IMR-90 (cell line): ENCODE data around the gene RAB20. TPM values are rescaled to one million over a fixed set of nuclear protein-coding genes. Genes with fewer than 3 reads are reported as not detected.

ENCODE experiments used
- polyA plus RNA-seq, 3 experiments: library from polyadenylated mRNA; depleted of rRNA; stranded (reverse); fragments of >200 nt; gene quantifications; 2 replicates each; pipeline ENCODE4 v1.2.3, GENCODE V29; 2012; ENCODE audit warnings: low replicate concordance in 1 of 3
- total RNA-seq: library from RNA; depleted of rRNA; stranded (reverse); fragments of >200 nt; gene quantifications from 2 replicates; pipeline ENCODE4 v1.2.3, GENCODE V29; 2012; rRNA removed

RAB20 gene
- total and polyA plus RNA-seq, 2 of the 4 experiments (the other 2 are of a cell fraction): 3.8 to 5.1 TPM

Other genes with a start within 250 kb of the RAB20 start
- 9.4 and 10.2 TPM in 2 replicates for gene NAXD, start 53.8 kb upstream of the RAB20 start, total RNA-seq
- gene NAXD, start 53.8 kb upstream of the RAB20 start, polyA plus RNA-seq (2012; rRNA removed): 24.4 and 27.2 TPM in 2 replicates
- 71.4 and 76.2 TPM in 2 replicates for gene CARS2, start 144.4 kb upstream of the RAB20 start, total RNA-seq
- 75.1 and 76.4 TPM in 2 replicates for gene CARS2, start 144.4 kb upstream of the RAB20 start, polyA plus RNA-seq (2012; rRNA removed)
- 9.1 and 11.7 TPM in 2 replicates for gene ING1, start 152.0 kb upstream of the RAB20 start, total RNA-seq
- gene ING1, start 152.0 kb upstream of the RAB20 start, polyA plus RNA-seq (2012; rRNA removed): 13.5 and 17.5 TPM in 2 replicates